Measurements from ENCODE around the gene FAM117A. TPM values are rescaled to one million over a fixed set of nuclear protein-coding genes. Genes with fewer than 3 reads are reported as not detected.

FAM117A gene
- total and polyA plus RNA-seq, 2 donors (not counting 3 experiments of a cell fraction or from before 2014, with no cell fraction given) = 12.2 to 24.1 TPM

DNA sequence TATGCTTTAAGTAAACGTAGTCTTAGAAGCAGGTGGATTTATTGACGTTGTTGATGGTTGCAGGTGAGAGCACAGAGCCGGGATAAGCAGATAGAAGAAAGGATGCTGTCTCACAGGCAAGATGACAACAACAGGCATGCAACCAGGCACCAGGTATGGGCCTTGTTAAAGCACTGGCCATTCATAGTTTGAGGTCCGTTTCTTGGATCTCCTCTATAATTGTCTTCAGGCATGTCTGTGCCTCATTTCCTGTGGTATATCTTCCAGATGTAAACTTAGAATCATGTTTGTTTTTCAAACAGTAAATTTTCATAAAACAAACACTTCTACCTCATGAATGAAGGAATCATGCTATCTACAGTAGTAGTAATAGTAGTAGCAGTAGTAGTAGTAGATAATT lies 45.1 kb upstream of the FAM117A start:
- H3K9me3 ChIP-seq (replicated peaks; ENCODE audit: control insufficient read depth, insufficient read depth, low read length) = no peaks in the 10 kb centered on the region
- no peak overlapping the region for H2AFZ ChIP-seq (ENCODE audit: low read depth, low read length)
- ChIA-PET CTCF (no interaction called here), POLR2A (no interaction called here)
- no peak overlapping the region for H3K27ac ChIP-seq (ENCODE audit: insufficient read depth, low read depth, low read length)
- H3K36me3 ChIP-seq (ENCODE audit: control insufficient read depth in 2 of 2, extremely low read depth in 1 of 2, insufficient read depth in 2 of 2, low read length in 2 of 2) = peaks cover 8 to 27% of the 10 kb centered on the region in 2 experiments
- H3K9ac ChIP-seq (replicated peaks; ENCODE audit: extremely low read depth, insufficient read depth, low read length) = no peak overlapping the region
- peaks cover 29% of the 10 kb centered on the region for H3K79me2 ChIP-seq (ENCODE audit: control insufficient read depth, insufficient read depth, low read length)
- dilution Hi-C loops (cut with MboI; ENCODE audit: extremely low pct_ligation_motif_present, low sequenced_read_pairs) = no loop called here
- peaks cover 8% of the 10 kb centered on the region for H3K4me1 ChIP-seq (ENCODE audit: control insufficient read depth, extremely low read depth, insufficient read depth, low read length)
- FAIRE-seq (no peak), DNase-seq (ENCODE audit: low read depth, low spot score) (no peak)
- TF ChIP-seq POLR2A (IDR thresholded peaks at IDR 0.05; ENCODE audit: low read depth, low read length) (no peak), JUN (IDR thresholded peaks at IDR 0.05; ENCODE audit: borderline replicate concordance, insufficient read depth, insufficient read length, low read depth) (no peak), FOS (IDR thresholded peaks at IDR 0.05; ENCODE audit: borderline replicate concordance, insufficient read depth, low read length) (no peak), EZH2 (IDR thresholded peaks at IDR 0.05; ENCODE audit: borderline replicate concordance, low read depth, low read length, severe bottlenecking) (no peak), MYC (IDR thresholded peaks at IDR 0.05; ENCODE audit: low read depth, low read length) (no peak), GATA2 (IDR thresholded peaks at IDR 0.05; ENCODE audit: insufficient read depth, insufficient read length, low read depth, low read length) (no peak), POLR2AphosphoS5 (IDR thresholded peaks at IDR 0.05; ENCODE audit: insufficient read depth, low read depth, low read length) (no peak)
- TF ChIP-seq, protein P1, sequence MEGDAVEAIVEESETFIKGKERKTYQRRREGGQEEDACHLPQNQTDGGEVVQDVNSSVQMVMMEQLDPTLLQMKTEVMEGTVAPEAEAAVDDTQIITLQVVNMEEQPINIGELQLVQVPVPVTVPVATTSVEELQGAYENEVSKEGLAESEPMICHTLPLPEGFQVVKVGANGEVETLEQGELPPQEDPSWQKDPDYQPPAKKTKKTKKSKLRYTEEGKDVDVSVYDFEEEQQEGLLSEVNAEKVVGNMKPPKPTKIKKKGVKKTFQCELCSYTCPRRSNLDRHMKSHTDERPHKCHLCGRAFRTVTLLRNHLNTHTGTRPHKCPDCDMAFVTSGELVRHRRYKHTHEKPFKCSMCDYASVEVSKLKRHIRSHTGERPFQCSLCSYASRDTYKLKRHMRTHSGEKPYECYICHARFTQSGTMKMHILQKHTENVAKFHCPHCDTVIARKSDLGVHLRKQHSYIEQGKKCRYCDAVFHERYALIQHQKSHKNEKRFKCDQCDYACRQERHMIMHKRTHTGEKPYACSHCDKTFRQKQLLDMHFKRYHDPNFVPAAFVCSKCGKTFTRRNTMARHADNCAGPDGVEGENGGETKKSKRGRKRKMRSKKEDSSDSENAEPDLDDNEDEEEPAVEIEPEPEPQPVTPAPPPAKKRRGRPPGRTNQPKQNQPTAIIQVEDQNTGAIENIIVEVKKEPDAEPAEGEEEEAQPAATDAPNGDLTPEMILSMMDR (IDR thresholded peaks at IDR 0.05; ENCODE audit: extremely low read depth in 1 of 2, insufficient read depth in 1 of 2, low read depth in 1 of 2, low read length in 2 of 2) = no peak
- TF ChIP-seq, protein P2, sequence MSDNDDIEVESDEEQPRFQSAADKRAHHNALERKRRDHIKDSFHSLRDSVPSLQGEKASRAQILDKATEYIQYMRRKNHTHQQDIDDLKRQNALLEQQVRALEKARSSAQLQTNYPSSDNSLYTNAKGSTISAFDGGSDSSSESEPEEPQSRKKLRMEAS (IDR thresholded peaks at IDR 0.05; ENCODE audit: insufficient read depth, insufficient read length) = no peak
- H3K9me1 ChIP-seq (replicated peaks; ENCODE audit: control insufficient read depth, extremely low read depth, insufficient read depth, low read length) = no peaks in the 10 kb centered on the region
- no TSS peak for BruUV-seq (replicated peaks)
- no peak overlapping the region for H3K4me3 ChIP-seq (replicated peaks in 1 of 3; ENCODE audit: insufficient read depth in 1 of 3, low read depth in 1 of 3, low read length in 3 of 3)
- no peak overlapping the region for H3K4me2 ChIP-seq (ENCODE audit: insufficient read depth, low read length)
- no peaks in the 10 kb centered on the region for H3K27me3 ChIP-seq (ENCODE audit: control insufficient read depth in 2 of 2, insufficient read depth in 2 of 2, low read length in 2 of 2)
- no peaks in the 10 kb centered on the region for H4K20me1 ChIP-seq (replicated peaks; ENCODE audit: control insufficient read depth, extremely low read depth, insufficient read depth, low read length)
- intact Hi-C loops (cut with micrococcal nuclease) = no loop called here

All from endothelial cell of umbilical vein (primary cell).